Activated CD8-positive, alpha-beta memory T cell treated with anti-CD3 and anti-CD28 coated beads, Interleukin-2, amount 50 U/mL, for 24 hours (primary cell): Measurements from ENCODE around the gene CCDC12.
A peak's percentile ranks its signal among the peaks of the same experiment; 100 is the strongest.

Source experiments
- DNase-seq: peaks from one replicate; pipeline ENCODE4 v3.0.0-alpha.2; 2020; ENCODE audit errors: extremely low read depth

Gene CCDC12

DNA sequence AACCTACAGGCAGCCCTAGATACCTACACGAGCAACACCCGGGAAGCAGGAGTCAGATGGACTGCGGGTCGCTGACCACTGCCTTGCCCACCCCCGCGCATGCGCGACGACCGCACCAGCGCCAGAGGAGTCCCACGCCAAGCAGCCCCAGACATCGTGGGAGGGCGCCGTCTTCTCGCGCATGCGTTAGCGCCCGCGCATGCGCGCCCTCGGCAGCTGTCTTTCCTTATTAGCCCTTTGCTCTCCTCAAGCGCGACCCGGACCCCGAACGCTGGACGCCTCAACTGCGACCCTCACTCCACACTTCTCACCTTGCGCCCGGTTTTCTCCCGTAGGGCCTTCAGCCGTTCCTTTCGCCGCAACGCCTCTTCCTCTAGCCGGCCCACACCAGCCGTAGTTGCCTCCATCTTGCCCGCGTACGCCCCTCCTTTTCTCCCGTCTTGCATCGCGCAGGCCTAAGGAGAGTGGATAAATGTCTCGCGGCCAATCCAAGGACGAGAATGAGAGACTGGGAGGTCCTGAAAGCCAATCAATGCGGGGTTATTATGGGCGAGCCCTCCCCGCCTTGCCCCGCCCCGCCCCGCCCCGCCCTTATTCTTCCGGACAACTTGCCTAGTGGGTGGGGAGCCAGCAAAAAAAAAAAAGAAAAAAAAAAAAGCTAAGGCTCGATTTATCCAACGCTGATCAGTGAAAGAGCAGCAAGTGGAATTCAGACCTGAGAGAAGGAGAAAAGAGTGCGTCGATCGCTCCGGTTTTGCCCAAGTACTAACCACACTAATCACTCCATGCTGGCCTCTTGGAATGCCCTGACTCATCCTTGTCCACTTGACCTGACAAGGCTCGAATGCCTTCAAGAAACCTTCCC, at the start of gene CCDC12:
Gene CCDC12 (minus strand): TSS at position 420 of the 865 bp plus-strand sequence. CDS start 13 bp downstream, at position 407.
- peak; percentile 92 for DNase-seq

DNA sequence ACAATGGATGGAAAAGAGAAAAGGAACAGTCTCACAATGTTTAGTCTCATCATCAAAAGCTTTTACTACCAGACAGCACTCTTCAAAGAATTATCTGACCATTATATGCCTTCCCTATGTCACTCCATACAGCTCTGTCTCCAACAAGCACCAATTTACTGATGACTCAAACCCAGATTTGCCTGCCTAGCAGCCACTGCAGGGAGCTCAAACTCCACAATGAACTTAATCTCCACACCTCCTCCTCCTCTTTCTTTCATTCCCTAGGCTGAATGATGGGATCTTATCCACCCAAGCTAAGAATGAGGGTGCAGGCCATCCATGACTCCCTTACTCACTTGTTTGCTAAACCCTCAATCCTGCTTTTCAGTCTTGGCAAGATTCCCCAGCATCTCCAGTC, 48.4 kb upstream of the CCDC12 start:
- DNase-seq = no peak

DNA sequence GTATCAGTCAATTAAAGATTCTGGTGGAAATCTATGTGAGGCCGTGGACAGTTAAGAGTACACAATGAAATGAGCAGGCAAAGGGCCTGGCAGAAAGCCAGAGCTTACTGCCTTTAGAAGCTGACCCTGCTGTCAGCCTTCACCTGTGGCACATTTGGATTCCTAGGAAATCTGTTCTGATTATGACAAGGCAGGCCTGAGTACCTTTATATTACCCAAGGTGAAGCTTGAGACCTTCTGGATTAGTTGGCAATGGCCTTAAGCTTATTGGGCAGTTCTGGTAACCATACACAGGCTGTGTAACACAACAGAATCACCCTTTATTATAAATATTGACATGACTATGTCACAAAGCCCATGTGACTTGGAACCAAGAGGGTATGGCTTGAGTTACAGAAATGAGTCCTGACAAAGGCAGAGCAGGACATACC, 46.1 kb upstream of the CCDC12 start:
- DNase-seq = no peak

DNA sequence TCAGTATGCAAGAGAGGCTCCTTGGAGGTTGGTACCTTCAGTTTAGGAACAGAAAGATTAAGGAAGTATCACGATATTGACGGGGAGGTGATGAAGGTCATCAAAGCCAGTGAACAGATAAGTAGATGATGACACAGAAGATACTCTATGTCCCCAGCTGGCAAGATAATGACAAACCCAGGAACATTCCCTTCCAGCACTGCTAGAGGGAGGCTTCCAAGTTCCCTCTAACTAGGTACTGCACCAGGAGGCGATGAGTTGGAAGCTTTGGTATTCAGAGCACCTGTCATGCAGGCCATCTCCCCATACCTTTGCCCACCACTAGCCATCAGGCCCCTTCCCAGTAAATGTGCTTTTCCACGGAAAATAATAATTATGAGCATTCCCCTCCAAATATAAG, 43.8 kb upstream of the CCDC12 start:
- DNase-seq = no peak

DNA sequence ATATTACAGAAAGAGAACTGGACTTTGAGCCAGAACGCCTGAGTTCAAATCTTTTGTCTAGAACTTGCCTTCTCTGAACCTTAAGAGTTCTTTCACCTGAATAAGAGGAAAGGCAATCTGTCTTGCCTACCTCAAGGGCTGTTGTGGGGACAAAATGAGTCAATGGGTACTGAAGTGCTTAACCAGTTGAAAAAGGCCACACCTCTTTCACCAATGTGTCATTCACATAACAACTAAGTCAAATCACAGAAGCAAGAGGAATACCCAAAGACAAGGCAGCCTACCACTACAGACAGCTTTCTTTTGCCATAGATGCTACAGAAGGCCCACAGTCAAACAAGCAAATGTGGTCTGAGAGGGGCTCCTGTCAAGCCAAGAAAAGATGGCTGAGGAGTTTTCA, 42.7 kb upstream of the CCDC12 start:
- DNase-seq = no peak

DNA sequence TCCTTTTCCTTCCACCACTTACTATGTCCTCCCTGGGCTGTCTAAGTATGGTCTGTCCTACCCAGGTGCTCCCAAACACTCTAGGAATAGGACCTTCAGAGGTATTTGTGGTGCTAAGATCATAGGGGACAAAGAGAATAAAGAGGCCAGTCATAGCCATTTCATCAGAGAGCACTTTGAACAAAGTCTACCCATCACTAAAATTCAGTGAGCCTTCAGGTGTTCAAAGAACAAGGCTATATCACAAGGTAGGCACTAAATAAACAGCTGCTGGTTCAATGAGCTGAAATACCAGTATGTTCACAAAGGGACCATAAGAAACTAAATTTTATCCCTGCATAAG, 41.7 kb upstream of the CCDC12 start:
- DNase-seq = no peak

- DNase-seq = no peak
Measured at GRCh38 chr3:47017504-47018268, 41.1 kb upstream of the CCDC12 start.

GRCh38 chr3:47016934-47017435, 40.4 kb upstream of the CCDC12 start:
- no peak for DNase-seq

- no peak for DNase-seq
Measured at GRCh38 chr3:47016086-47016933, 39.8 kb upstream of the CCDC12 start.

DNA sequence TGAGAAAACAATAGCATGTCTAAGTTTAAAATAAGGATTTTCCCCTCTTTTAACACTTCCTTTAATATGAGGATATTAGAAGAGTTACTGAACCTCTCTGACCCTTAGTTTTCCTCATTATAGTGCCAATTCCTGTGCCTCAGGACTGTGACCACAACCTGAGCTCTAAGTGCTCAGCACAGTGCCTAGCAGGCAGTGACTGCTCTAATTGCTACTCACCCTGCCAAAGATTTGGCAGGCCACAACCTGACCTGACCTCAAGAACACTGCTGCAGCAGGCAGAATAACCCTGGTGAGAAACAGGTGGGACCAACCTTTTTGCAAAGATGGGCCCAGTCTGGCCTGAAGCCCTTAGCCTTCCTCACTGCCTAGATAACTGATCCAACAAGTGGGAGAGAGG, 38.6 kb upstream of the CCDC12 start:
- DNase-seq = no peak

DNA sequence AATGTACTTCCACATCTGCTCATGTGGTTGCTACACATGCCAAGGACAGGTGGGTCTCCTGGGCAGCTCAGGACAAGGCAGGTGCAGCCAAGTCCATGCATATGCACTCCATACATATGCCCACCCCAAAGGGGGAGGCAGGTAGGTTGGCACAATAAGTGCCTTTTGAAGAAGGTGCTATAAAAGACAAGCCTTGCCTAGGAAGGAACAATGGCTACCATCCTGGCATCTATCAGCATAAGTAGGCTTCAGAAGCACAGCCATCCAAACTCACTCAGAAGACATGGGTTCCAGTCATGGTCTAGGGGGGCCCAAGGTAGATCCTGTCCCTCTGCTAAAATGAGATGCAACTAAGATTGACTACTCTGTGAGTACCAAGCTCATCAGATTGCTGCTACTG, 37.5 kb upstream of the CCDC12 start:
- no peak for DNase-seq

GRCh38 chr3:47013231-47013630, 36.7 kb upstream of the CCDC12 start:
- DNase-seq = no peak

- no peak for DNase-seq
Measured at GRCh38 chr3:47012342-47013230, 36.0 kb upstream of the CCDC12 start.

- no peak for DNase-seq
Measured at GRCh38 chr3:47011371-47011770, 34.8 kb upstream of the CCDC12 start.

- DNase-seq = no peak
Measured at GRCh38 chr3:47010910-47011309, 34.4 kb upstream of the CCDC12 start.

DNA sequence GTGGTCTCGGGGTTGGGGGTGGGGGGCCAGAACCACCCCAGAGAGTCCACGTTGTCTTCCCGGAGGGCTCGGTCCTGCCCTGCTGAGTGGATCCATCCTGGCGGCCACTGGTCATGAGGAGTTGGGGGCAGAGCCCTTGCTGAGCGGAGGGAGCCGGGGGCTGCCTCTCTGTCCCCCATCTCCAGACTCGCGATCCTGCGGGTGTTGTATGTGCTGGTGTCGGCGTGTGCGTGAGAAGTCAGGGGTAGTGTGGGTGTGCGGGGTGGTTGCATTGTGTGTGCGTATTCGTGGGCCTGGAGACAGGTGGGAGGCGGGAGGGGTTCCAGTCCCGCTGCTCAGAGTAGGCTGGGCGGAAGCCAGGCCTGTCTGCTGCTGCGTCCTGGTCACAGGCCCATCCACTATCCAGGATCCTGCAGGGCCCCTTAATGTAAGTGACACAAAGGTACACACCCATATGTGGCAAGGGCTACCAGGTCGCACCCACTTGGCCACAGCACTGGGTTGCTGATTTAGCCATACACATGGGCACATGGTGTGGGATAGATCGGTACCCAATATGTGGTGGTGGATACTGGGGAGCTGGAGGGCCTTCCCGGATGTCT, 33.7 kb upstream of the CCDC12 start:
- no peak for DNase-seq

DNA sequence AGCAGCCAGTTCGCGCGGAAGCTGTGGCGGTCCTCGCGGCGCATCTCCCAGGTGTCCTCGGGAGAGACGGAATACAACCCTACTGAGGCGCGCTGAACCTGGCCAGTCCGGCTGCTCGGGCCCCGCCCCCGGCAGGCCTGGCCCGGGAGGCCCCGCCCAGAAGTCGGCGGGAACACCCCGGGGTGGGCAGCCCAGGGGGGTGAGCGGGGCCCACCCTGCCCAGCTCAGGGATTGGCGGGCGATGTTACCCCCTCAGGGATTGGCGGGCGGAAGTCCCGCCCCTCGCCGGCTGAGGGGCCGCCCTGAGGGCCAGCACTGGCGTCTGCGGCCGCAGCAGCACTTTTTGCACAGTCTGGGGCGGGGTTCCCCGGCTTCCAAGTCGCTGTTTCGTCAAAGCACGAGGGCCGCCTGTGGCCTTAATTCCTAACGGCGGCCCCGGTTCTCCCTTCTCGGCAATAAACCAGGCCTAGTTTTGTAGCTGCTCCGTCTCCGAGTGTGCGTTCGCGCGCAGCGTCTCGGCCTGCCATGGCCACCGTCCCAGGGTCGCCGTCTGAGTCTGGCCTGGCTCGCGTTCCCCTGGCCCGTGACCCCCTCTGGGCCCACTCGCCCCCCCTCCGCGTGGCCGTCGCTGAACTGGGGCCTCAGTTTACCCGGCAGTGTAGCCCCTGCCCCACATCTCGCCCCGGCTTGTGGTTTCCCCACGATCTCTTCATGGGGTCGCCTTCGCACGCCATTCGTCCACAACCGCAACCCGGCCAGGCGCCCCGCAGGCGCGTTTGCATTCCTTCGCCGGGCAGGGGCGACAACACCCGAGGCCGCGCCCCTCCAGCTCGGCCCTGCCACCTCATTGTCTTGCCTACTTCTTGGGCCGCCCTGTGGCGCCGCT, 32.9 kb upstream of the CCDC12 start:
- peak; percentile 39 for DNase-seq

GRCh38 chr3:47008851-47009224, 32.3 kb upstream of the CCDC12 start:
- DNase-seq = no peak

DNA sequence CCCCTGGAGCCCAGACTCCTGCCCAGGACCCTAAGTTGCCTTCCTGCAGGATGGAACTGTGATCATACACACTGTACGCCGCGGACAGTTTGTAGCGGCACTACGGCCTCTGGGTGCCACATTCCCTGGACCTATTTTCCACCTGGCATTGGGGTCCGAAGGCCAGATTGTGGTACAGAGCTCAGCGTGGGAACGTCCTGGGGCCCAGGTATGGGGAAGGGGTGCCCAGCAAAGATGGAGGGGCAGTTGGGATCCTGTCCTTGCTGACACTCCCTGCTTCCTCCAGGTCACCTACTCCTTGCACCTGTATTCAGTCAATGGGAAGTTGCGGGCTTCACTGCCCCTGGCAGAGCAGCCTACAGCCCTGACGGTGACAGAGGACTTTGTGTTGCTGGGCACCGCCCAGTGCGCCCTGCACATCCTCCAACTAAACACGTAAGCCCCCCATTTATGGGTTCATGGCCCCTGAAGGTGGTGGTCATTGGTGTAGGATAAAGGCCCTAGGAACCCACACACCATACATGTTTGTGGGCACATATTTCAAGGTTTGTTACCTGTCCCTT, 31.8 kb upstream of the CCDC12 start:
- no peak for DNase-seq
